DLD1 (cell line): ENCODE data around the gene ERICH4.
"Not testable (repeated sequence)": the region's sequence is repeated elsewhere in the genome, so short reads cannot be mapped to it uniquely, and the experiment has no call there.

Source experiments
- in situ Hi-C: cut with HindIII; loops from 2 replicates; pipeline ENCODE4 v1.10.0; 2017; ENCODE audit warnings: low sequenced_read_pairs

ERICH4 gene

GRCh38 chr19:41462497-41462896, 19.5 kb downstream of the ERICH4 start:
- in situ Hi-C loops: no loop called here

GRCh38 chr19:41463257-41464256, 20.6 kb downstream of the ERICH4 start:
- in situ Hi-C loops: not testable (repeated sequence)

- in situ Hi-C loops: no loop called here
These were observed 33.6 kb downstream of the ERICH4 start for GRCh38 chr19:41476583-41476982.

GRCh38 chr19:41478171-41478570, 35.2 kb downstream of the ERICH4 start:
- in situ Hi-C loops: no loop called here

GRCh38 chr19:41478875-41479756, 36.2 kb downstream of the ERICH4 start:
- in situ Hi-C loops: no loop called here

GRCh38 chr19:41479757-41480191, 36.8 kb downstream of the ERICH4 start:
- in situ Hi-C loops: loop anchor here (10.0 kb wide), 1 partner anchor 55 kb away; no protein-coding TSS in a partner anchor

- in situ Hi-C loops: loop anchor here (10.0 kb wide), 1 partner anchor 54 kb away; no protein-coding TSS in a partner anchor
These were observed 37.4 kb downstream of the ERICH4 start for GRCh38 chr19:41480336-41480735.

GRCh38 chr19:41484822-41485221, 41.9 kb downstream of the ERICH4 start:
- in situ Hi-C loops: loop anchor here (10.0 kb wide), 1 partner anchor 50 kb away; no protein-coding TSS in a partner anchor

- in situ Hi-C loops: loop anchor here (10.0 kb wide), 1 partner anchor 48 kb away; no protein-coding TSS in a partner anchor
These were observed 44.0 kb downstream of the ERICH4 start for GRCh38 chr19:41486953-41487352.

- in situ Hi-C loops: no loop called here
These were observed 49.9 kb downstream of the ERICH4 start for GRCh38 chr19:41492843-41493242.
